Thyroid gland (tissue), 4 donors: ENCODE data around the gene GRIN3B. TPM values are rescaled to one million over a fixed set of nuclear protein-coding genes. Genes with fewer than 3 reads are reported as not detected.

ENCODE experiments used
- DNase-seq, 2 donors: peaks; one replicate each; pipeline ENCODE4 v3.0.0-alpha.2; 2019
- H3K27ac ChIP-seq, 3 donors: fragments of 200-600 bp; sonication (generic); 1 replicate in 2 of 3; 2 replicates in 1 of 3; pipeline ENCODE4 v1.5.1; 2016 to 2019; ENCODE audit warnings: mild to moderate bottlenecking in 1 of 3, moderate library complexity in 1 of 3
- H3K27me3 ChIP-seq: fragments of 200-600 bp; sonication (generic); one replicate; pipeline ENCODE4 v1.5.1; 2019
- H3K36me3 ChIP-seq, 2 donors: fragments of 200-600 bp; sonication (generic); one replicate each; pipeline ENCODE4 v1.5.1; 2016 to 2019
- H3K4me1 ChIP-seq, 2 donors: fragments of 200-600 bp; sonication (generic); one replicate each; pipeline ENCODE4 v1.5.1; 2017 to 2019
- H3K4me3 ChIP-seq, 3 donors: fragments of 200-600 bp; sonication (generic); replicated peaks in 1 of 3; 1 replicate in 2 of 3; 2 replicates in 1 of 3; pipeline ENCODE4 v1.5.1; 2016; ENCODE audit warnings: mild to moderate bottlenecking in 1 of 3
- H3K9me3 ChIP-seq: fragments of 200-600 bp; sonication (generic); one replicate; pipeline ENCODE4 v1.5.1; 2017
- CTCF ChIP-seq, 6 experiments: fragments of 200-600 bp in 3 of 6; fragments of 450-650 bp in 3 of 6; sonication (generic) in 3 of 6; IDR thresholded peaks; one replicate each; pipeline ENCODE4 v1.5.1; 2016 to 2019; ENCODE audit warnings: antibody characterized with exemption in 6 of 6, mild to moderate bottlenecking in 2 of 6, inconsistent platforms in 1 of 6, moderate library complexity in 1 of 6
- POLR2A ChIP-seq, 2 donors: fragments of 450-650 bp; IDR thresholded peaks; one replicate each; pipeline ENCODE4 v1.6.1; 2017; ENCODE audit warnings: antibody characterized with exemption in 2 of 2, mild to moderate bottlenecking in 2 of 2, moderate library complexity in 1 of 2
- whole genome bisulfite sequencing, 2 donors: methylation state at CpG; one replicate each; pipeline ENCODE4 v1.1.5; 2017; 5-methylcytosine and 5-hydroxymethylcytosine counted together
- intact Hi-C: fragments of 100-400 bp; cut with DNase I; formaldehyde crosslinking; loops from one replicate; pipeline ENCODE4 v1.15.1; 2023
- total RNA-seq, 4 donors: library from RNA; depleted of rRNA; stranded (reverse); fragments of >200 nt; gene quantifications; one replicate each; pipeline ENCODE4 v1.2.3, GENCODE V29; 2016

The GRIN3B gene
- total RNA-seq, 4 donors from 2014 or later = 0.22 TPM; not detected in 3

- H3K27me3 ChIP-seq = no peaks in the 10 kb centered on the region
- H3K9me3 ChIP-seq = no peaks in the 10 kb centered on the region
- H3K4me1 ChIP-seq = peaks cover 19 to 29% of the 10 kb centered on the region in 2 donors
- peaks cover 10 to 17% of the 10 kb centered on the region in 2 donors for H3K36me3 ChIP-seq
- DNase-seq = peak; percentile 88 to 92
- TF ChIP-seq POLR2A (IDR thresholded peaks at IDR 0.05) (no peak), CTCF (IDR thresholded peaks at IDR 0.05) (no peak)
- peak overlapping the region; percentile 14 to 83 (median 73) for H3K27ac ChIP-seq
- WGBS, 2 donors = 27 to 42% methylated on average over 6 to 13 of the region's 26 CpGs
- H3K4me3 ChIP-seq = no peak overlapping the region
- intact Hi-C loops = no loop called here
These were observed 5.0 kb upstream of the GRIN3B start for GRCh38 chr19:995051-995827.

GRCh38 chr19:996051-996838, 4.0 kb upstream of the GRIN3B start:
- WGBS, 2 donors = 1 to 9% methylated on average over 11 to 57 of the region's 64 CpGs
- H3K9me3 ChIP-seq = no peaks in the 10 kb centered on the region
- no peaks in the 10 kb centered on the region for H3K27me3 ChIP-seq
- H3K36me3 ChIP-seq = peaks cover 5 to 10% of the 10 kb centered on the region in 2 donors
- DNase-seq = peak; percentile 70
- intact Hi-C loops = no loop called here
- H3K27ac ChIP-seq = peak overlapping the region in 1 of 3 donors; percentile 73
- TF ChIP-seq POLR2A (IDR thresholded peaks at IDR 0.05) = no peak
- no peak for TF ChIP-seq CTCF (IDR thresholded peaks at IDR 0.05)
- H3K4me1 ChIP-seq = peaks cover 19 to 36% of the 10 kb centered on the region in 2 donors
- H3K4me3 ChIP-seq = no peak overlapping the region

GRCh38 chr19:998064-998463, 2.2 kb upstream of the GRIN3B start:
- no peaks in the 10 kb centered on the region for H3K9me3 ChIP-seq
- no peak overlapping the region for H3K4me3 ChIP-seq
- intact Hi-C loops = no loop called here
- H3K36me3 ChIP-seq = peaks cover 0 to 1% of the 10 kb centered on the region in 2 donors
- no peak overlapping the region for H3K27ac ChIP-seq
- DNase-seq = no peak
- H3K27me3 ChIP-seq = no peaks in the 10 kb centered on the region
- H3K4me1 ChIP-seq = peaks cover 19 to 39% of the 10 kb centered on the region in 2 donors
- WGBS, 2 donors = 22 to 55% methylated on average over 6 of the region's 6 CpGs
- TF ChIP-seq POLR2A (IDR thresholded peaks at IDR 0.05) (no peak), CTCF (IDR thresholded peaks at IDR 0.05) (no peak)

GRCh38 chr19:999379-999719, 870 bp upstream of the GRIN3B start:
- intact Hi-C loops = no loop called here
- WGBS, 2 donors = 60 to 83% methylated on average over 3 of the region's 3 CpGs
- Histone ChIP-seq H3K36me3 (no peaks in the 10 kb centered on the region), H3K27me3 (no peaks in the 10 kb centered on the region), H3K9me3 (no peaks in the 10 kb centered on the region), H3K4me1 (peaks cover 19 to 37% of the 10 kb centered on the region in 2 donors), H3K27ac (no peak overlapping the region), H3K4me3 (no peak overlapping the region)
- DNase-seq = no peak
- TF ChIP-seq POLR2A (IDR thresholded peaks at IDR 0.05) (no peak), CTCF (IDR thresholded peaks at IDR 0.05) (no peak)
